Fibroblast of lung (primary cell): ENCODE results near the gene PLEKHA7. TPM values are rescaled to one million over a fixed set of nuclear protein-coding genes. Genes with fewer than 3 reads are reported as not detected.

Experiments used
- DNase-seq, 2 donors: peaks; one replicate each; pipeline versions ENCODE4 v3.0.0 to v3.0.0-alpha.2; 2010; ENCODE audit warnings: low read depth in 2 of 2
- H2AFZ ChIP-seq: 2 replicates; pipeline ENCODE4 v1.5.1; 2012; ENCODE audit warnings: low read length, control low read depth, inconsistent platforms
- H3K27ac ChIP-seq: 2 replicates; pipeline ENCODE4 v1.5.1; 2011; ENCODE audit warnings: low read length, control low read depth; ENCODE audit not compliant: insufficient read depth
- H3K27me3 ChIP-seq: 2 replicates; pipeline ENCODE4 v1.5.1; 2011; ENCODE audit warnings: mild to moderate bottlenecking, low read length; ENCODE audit not compliant: control insufficient read depth, insufficient read depth
- H3K36me3 ChIP-seq: 2 replicates; pipeline ENCODE4 v1.5.1; 2011; ENCODE audit warnings: low read length; ENCODE audit not compliant: control insufficient read depth, insufficient read depth
- H3K4me1 ChIP-seq: 2 replicates; pipeline ENCODE4 v1.5.1; 2011; ENCODE audit warnings: low read length; ENCODE audit not compliant: control insufficient read depth, insufficient read depth; ENCODE audit errors: extremely low read depth
- H3K4me2 ChIP-seq: 2 replicates; pipeline ENCODE4 v1.5.1; 2011; ENCODE audit warnings: low read length, control low read depth; ENCODE audit not compliant: insufficient read depth; ENCODE audit errors: extremely low read depth
- H3K4me3 ChIP-seq, 4 experiments: fragments of 200-600 bp in 1 of 4; sonication (generic) in 1 of 4; replicated peaks in 1 of 4; 2 replicates each; pipeline ENCODE4 v1.5.1; 2011 to 2016; ENCODE audit warnings: low read length in 4 of 4, low read depth in 3 of 4, mild to moderate bottlenecking in 3 of 4, control low read depth in 2 of 4, inconsistent platforms in 1 of 4, mixed read lengths in 1 of 4; ENCODE audit not compliant: insufficient read depth in 1 of 4; ENCODE audit errors: control extremely low read depth in 1 of 4
- H3K79me2 ChIP-seq: 2 replicates; pipeline ENCODE4 v1.5.1; 2012; ENCODE audit warnings: mild to moderate bottlenecking, low read length, inconsistent platforms; ENCODE audit not compliant: control insufficient read depth, insufficient read depth
- H3K9ac ChIP-seq: 2 replicates; pipeline ENCODE4 v1.5.1; 2011; ENCODE audit warnings: mild to moderate bottlenecking, low read length, control low read depth; ENCODE audit not compliant: insufficient read depth
- H3K9me3 ChIP-seq: 2 replicates; pipeline ENCODE4 v1.5.1; 2012; ENCODE audit warnings: low read depth, low read length; ENCODE audit not compliant: control insufficient read depth, insufficient read depth
- H4K20me1 ChIP-seq: 2 replicates; pipeline ENCODE4 v1.5.1; 2011; ENCODE audit warnings: low read length; ENCODE audit not compliant: control insufficient read depth, insufficient read depth; ENCODE audit errors: extremely low read depth
- EZH2 ChIP-seq: IDR thresholded peaks from 2 replicates; pipeline ENCODE4 v1.5.1; 2012; ENCODE audit warnings: low read length, control low read depth, mild to moderate bottlenecking; ENCODE audit errors: missing control alignments
- polyA plus RNA-seq, 2 donors: library from polyadenylated mRNA; depleted of rRNA in 1 of 2; stranded (reverse) in 1 of 2; unstranded in 1 of 2; fragments of >200 nt; gene quantifications; 2 replicates each; pipeline ENCODE4 v1.2.1, GENCODE V29; 2011 to 2012; ENCODE audit warnings: missing spikeins in 1 of 2
- total RNA-seq: library from RNA; depleted of rRNA; stranded (reverse); fragments of >200 nt; gene quantifications from 2 replicates; pipeline ENCODE4 v1.2.1, GENCODE V29; 2014
- TF ChIP-seq, protein P1 (sequence below), 2 donors: IDR thresholded peaks in 1 of 2; conservative IDR thresholded peaks in 1 of 2; 1 replicate in 1 of 2; 2 replicates in 1 of 2; pipeline ENCODE4 v1.5.1; 2011 to 2012; ENCODE audit warnings: low read length in 2 of 2, control low read depth in 1 of 2, inconsistent platforms in 1 of 2, low read depth in 1 of 2, mild to moderate bottlenecking in 1 of 2

PLEKHA7 gene
- total and polyA plus RNA-seq, 2 donors (not counting 1 experiment from before 2014, with no cell fraction given) = 0.11 to 0.17 TPM

DNA sequence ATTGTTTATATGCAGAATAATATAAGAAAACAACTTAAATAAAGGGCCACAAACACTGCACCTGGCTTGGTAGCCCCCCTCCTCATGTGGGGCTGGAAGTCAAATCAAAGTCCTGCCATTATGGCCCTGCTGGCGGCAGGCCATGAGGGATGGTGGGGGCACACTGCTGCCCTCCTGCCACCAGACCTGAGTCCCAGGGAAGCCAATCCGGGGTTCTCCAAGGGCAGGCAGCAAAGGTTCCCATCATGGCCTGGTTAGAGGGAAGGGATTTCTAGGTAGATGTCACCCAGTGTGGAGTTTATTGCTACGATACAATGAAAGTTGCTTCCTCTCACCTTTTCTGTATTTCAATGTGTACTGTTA is 236.6 kb downstream of the PLEKHA7 start:
- Histone ChIP-seq H3K4me1 (no peaks in the 10 kb centered on the region), H3K9me3 (no peaks in the 10 kb centered on the region), H3K27ac (no peak overlapping the region), H3K36me3 (no peaks in the 10 kb centered on the region), H2AFZ (no peak overlapping the region), H3K27me3 (peaks cover 2% of the 10 kb centered on the region), H4K20me1 (no peaks in the 10 kb centered on the region), H3K4me2 (no peak overlapping the region), H3K9ac (no peak overlapping the region), H3K79me2 (no peaks in the 10 kb centered on the region), H3K4me3 (no peak overlapping the region)
- no peak for DNase-seq
- no peak for TF ChIP-seq EZH2
- TF ChIP-seq, protein P1, sequence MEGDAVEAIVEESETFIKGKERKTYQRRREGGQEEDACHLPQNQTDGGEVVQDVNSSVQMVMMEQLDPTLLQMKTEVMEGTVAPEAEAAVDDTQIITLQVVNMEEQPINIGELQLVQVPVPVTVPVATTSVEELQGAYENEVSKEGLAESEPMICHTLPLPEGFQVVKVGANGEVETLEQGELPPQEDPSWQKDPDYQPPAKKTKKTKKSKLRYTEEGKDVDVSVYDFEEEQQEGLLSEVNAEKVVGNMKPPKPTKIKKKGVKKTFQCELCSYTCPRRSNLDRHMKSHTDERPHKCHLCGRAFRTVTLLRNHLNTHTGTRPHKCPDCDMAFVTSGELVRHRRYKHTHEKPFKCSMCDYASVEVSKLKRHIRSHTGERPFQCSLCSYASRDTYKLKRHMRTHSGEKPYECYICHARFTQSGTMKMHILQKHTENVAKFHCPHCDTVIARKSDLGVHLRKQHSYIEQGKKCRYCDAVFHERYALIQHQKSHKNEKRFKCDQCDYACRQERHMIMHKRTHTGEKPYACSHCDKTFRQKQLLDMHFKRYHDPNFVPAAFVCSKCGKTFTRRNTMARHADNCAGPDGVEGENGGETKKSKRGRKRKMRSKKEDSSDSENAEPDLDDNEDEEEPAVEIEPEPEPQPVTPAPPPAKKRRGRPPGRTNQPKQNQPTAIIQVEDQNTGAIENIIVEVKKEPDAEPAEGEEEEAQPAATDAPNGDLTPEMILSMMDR (conservative IDR thresholded peaks at IDR 0.05 in 1 of 2, IDR thresholded peaks at IDR 0.05 in 1 of 2; ENCODE audit: low read depth in 1 of 2, low read length in 2 of 2) = no peak

DNA sequence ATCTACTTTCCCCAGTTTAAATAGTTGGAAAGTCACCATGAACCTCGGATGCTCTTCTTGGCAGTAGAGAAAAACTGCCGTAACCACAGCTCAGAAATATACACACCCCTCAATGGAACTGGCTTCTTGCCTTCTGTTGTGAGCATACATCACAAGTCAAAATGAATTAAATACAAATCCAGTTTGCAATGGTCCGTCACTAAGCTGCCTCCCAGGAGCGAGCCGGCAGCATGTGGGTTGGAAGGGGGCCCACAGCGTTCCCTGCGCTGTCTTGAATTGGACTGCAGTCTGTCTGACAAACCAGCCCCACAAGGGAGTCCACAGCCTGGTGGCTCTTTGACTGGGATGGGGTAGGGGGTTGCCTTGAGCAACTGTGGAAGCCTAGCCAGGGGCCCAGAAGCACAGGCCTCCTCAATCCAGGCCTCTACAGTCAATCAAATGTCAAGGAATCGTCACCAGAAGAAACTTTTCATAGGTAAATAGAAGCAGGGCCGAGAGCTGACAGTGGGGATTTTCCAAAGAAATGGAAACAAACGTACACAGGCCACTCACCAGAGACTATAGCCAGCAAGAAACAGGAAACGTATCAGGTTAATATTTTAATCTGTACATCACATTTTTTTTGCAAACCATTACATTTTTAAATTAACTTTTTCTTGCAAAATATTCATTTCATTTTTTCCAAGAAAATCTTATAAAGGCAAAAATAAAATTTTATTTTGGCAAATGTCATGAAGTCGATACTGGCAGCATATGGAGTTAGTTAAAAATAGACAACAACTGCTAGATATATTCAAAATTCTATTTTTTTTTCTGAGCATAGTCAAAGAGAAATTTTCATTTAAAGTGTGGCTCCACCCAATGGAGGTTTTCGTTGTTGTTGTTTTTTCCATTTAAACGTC is 237.3 kb downstream of the PLEKHA7 start:
- H3K9me3 ChIP-seq = no peaks in the 10 kb centered on the region
- peak; percentile 84 to 91 for DNase-seq
- no peak overlapping the region for H3K27ac ChIP-seq
- H4K20me1 ChIP-seq = no peaks in the 10 kb centered on the region
- TF ChIP-seq, protein P1 (conservative IDR thresholded peaks at IDR 0.05 in 1 of 2, IDR thresholded peaks at IDR 0.05 in 1 of 2; ENCODE audit: low read depth in 1 of 2, low read length in 2 of 2) = no peak
- TF ChIP-seq EZH2 = no peak
- H3K27me3 ChIP-seq = peaks cover 2% of the 10 kb centered on the region
- H2AFZ ChIP-seq = no peak overlapping the region
- no peak overlapping the region for H3K9ac ChIP-seq
- H3K4me1 ChIP-seq = no peaks in the 10 kb centered on the region
- no peak overlapping the region for H3K4me3 ChIP-seq
- H3K79me2 ChIP-seq = no peaks in the 10 kb centered on the region
- no peaks in the 10 kb centered on the region for H3K36me3 ChIP-seq
- no peak overlapping the region for H3K4me2 ChIP-seq

DNA sequence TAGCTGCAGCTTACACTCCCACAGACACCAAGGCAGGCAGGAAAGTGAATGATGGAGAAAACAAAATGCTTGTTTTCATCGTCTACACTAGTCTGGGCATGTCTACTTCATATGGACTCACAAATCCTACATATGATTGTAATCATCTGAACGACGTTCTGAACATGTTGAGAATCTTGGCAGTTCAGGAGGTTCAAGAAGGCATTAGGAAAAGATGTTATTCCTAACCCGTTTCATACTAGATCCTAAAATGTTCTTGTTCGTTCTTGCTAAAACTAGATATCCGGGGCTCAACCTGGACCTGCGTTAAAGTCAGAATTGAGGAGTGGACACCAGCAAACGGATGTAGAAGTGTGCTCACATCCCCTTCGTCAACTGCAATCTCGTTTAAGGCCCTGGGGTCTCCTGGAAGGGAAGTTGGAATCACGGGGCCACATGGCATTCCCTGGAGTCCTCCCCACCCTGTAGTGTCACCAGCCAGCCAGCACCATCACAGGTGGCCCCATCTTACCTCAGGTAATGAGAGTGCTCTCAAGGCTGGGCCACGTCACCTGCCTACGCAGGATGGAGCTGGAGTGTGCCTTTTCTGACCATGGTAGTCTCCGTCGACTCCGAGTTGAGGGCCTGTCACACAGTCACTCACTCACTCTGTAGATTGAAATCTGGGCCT is 238.5 kb downstream of the PLEKHA7 start:
- H3K4me1 ChIP-seq = no peaks in the 10 kb centered on the region
- no peaks in the 10 kb centered on the region for H3K9me3 ChIP-seq
- TF ChIP-seq, protein P1 (conservative IDR thresholded peaks at IDR 0.05 in 1 of 2, IDR thresholded peaks at IDR 0.05 in 1 of 2; ENCODE audit: low read depth in 1 of 2, low read length in 2 of 2) = no peak
- no peak for TF ChIP-seq EZH2
- H3K27me3 ChIP-seq = peaks cover 2% of the 10 kb centered on the region
- no peak overlapping the region for H3K27ac ChIP-seq
- H3K36me3 ChIP-seq = no peaks in the 10 kb centered on the region
- H4K20me1 ChIP-seq = no peaks in the 10 kb centered on the region
- no peak overlapping the region for H3K9ac ChIP-seq
- H3K4me3 ChIP-seq = no peak overlapping the region
- H3K79me2 ChIP-seq = no peaks in the 10 kb centered on the region
- H3K4me2 ChIP-seq = no peak overlapping the region
- no peak overlapping the region for H2AFZ ChIP-seq
- DNase-seq = no peak
